C4-2B (cell line): ENCODE measurements around the gene CD8A.

Source experiments
- CTCF ChIP-seq: fragments of 450-650 bp; conservative IDR thresholded peaks from 2 replicates; pipeline ENCODE4 v1.5.1; 2017; ENCODE audit warnings: mild to moderate bottlenecking
- ZFX ChIP-seq: fragments of 450-650 bp; IDR thresholded peaks from 2 replicates; pipeline ENCODE4 v1.6.1; 2017

GRCh38 chr2:86789687-86790133 lies 1.0 kb downstream of the CD8A start:
- TF ChIP-seq ZFX (no peak), CTCF (no peak)
